GM23338 (cell line): ENCODE data around the gene VDR. TPM values are rescaled to one million over a fixed set of nuclear protein-coding genes. Genes with fewer than 3 reads are reported as not detected.

ENCODE experiments used
- ATAC-seq: fragments of 200-7000 bp; cut with Tn5 transposase; 3 replicates; pipeline ENCODE4 v1.9.1; 2020
- DNase-seq: peaks from one replicate; pipeline ENCODE4 v3.0.0-alpha.2; 2015; ENCODE audit warnings: low spot score
- H2AFZ ChIP-seq: fragments of 200-600 bp; sonication (generic); 2 replicates; pipeline ENCODE4 v1.8.0; 2016; ENCODE audit warnings: antibody characterized with exemption, mild to moderate bottlenecking, moderate library complexity
- H3F3A ChIP-seq: fragments of 200-600 bp; sonication (generic); replicated peaks from 2 replicates; pipeline ENCODE4 v1.8.0; 2017; ENCODE audit warnings: antibody characterized with exemption, mixed run types, low read depth
- H3K27ac ChIP-seq: fragments of 200-600 bp; sonication (generic); 2 replicates; pipeline ENCODE4 v1.6.1; 2016; ENCODE audit warnings: low read depth
- H3K27me3 ChIP-seq: fragments of 200-600 bp; sonication (generic); 2 replicates; pipeline ENCODE4 v1.8.0; 2016; ENCODE audit warnings: mild to moderate bottlenecking, mixed run types, moderate library complexity; ENCODE audit not compliant: insufficient read depth
- H3K36me3 ChIP-seq: fragments of 200-600 bp; sonication (generic); 2 replicates; pipeline ENCODE4 v1.8.0; 2016; ENCODE audit warnings: mild to moderate bottlenecking; ENCODE audit not compliant: insufficient read depth
- H3K4me1 ChIP-seq: fragments of 200-600 bp; sonication (generic); 2 replicates; pipeline ENCODE4 v1.8.0; 2016; ENCODE audit warnings: mild to moderate bottlenecking, moderate library complexity; ENCODE audit not compliant: insufficient read depth
- H3K4me2 ChIP-seq: fragments of 200-600 bp; sonication (generic); 2 replicates; pipeline ENCODE4 v1.7.1; 2017; ENCODE audit warnings: mixed run types
- H3K4me3 ChIP-seq: fragments of 200-600 bp; sonication (generic); 2 replicates; pipeline ENCODE4 v1.6.1; 2016; ENCODE audit warnings: mixed run types
- H3K79me2 ChIP-seq: fragments of 200-600 bp; sonication (generic); replicated peaks from 2 replicates; pipeline ENCODE4 v1.8.0; 2017; ENCODE audit warnings: mild to moderate bottlenecking; ENCODE audit not compliant: insufficient read depth
- H3K9me2 ChIP-seq: fragments of 200-600 bp; sonication (generic); 2 replicates; pipeline ENCODE4 v1.8.0; 2017; ENCODE audit not compliant: insufficient read depth
- H4K20me1 ChIP-seq: fragments of 200-600 bp; sonication (generic); replicated peaks from 2 replicates; pipeline ENCODE4 v1.8.0; 2017; ENCODE audit warnings: mild to moderate bottlenecking; ENCODE audit not compliant: insufficient read depth
- H3K27ac Mint-ChIP-seq: 2 replicates; pipeline ENCODE4 v1.8.0; 2020; ENCODE audit warnings: inconsistent platforms, mild to moderate bottlenecking, moderate library complexity, mixed read lengths
- H3K27me3 Mint-ChIP-seq: 3 replicates; pipeline ENCODE4 v1.8.0; 2022; ENCODE audit warnings: low read depth, mild to moderate bottlenecking, moderate library complexity, mixed read lengths, inconsistent platforms; ENCODE audit not compliant: insufficient read depth, poor library complexity
- H3K36me3 Mint-ChIP-seq: 3 replicates; pipeline ENCODE4 v1.8.0; 2021; ENCODE audit warnings: low read depth, mild to moderate bottlenecking, inconsistent platforms, moderate library complexity, mixed read lengths
- H3K4me1 Mint-ChIP-seq: 3 replicates; pipeline ENCODE4 v1.8.0; 2020; ENCODE audit warnings: mild to moderate bottlenecking, inconsistent platforms, mixed read lengths
- H3K4me3 Mint-ChIP-seq: 3 replicates; pipeline ENCODE4 v1.8.0; 2021; ENCODE audit warnings: moderate library complexity, mild to moderate bottlenecking, inconsistent platforms, mixed read lengths
- H3K9me3 Mint-ChIP-seq: 3 replicates; pipeline ENCODE4 v1.8.0; 2020; ENCODE audit warnings: moderate library complexity, mild to moderate bottlenecking, inconsistent platforms, mixed read lengths
- CREB1 ChIP-seq: fragments of 250-450 bp; sonication (Bioruptor Pico); IDR thresholded peaks from 2 replicates; pipeline ENCODE4 v1.5.0; 2020; ENCODE audit warnings: low read depth, mild to moderate bottlenecking, moderate library complexity
- ETS1 ChIP-seq: IDR thresholded peaks from 2 replicates; pipeline ENCODE4 v1.6.1; 2016; ENCODE audit warnings: antibody characterized with exemption
- POLR2AphosphoS5 ChIP-seq: IDR thresholded peaks from 2 replicates; pipeline ENCODE4 v1.6.1; 2016; ENCODE audit warnings: antibody characterized with exemption, low read depth
- REST ChIP-seq: IDR thresholded peaks from one replicate; pipeline ENCODE4 v1.6.1; 2018; ENCODE audit warnings: antibody characterized with exemption; ENCODE audit not compliant: unreplicated experiment
- ZNF114 ChIP-seq: fragments of 250-450 bp; sonication (Bioruptor Pico); IDR thresholded peaks from 2 replicates; pipeline ENCODE4 v1.5.0; 2020; ENCODE audit warnings: mild to moderate bottlenecking, moderate library complexity
- ZNF331 ChIP-seq: fragments of 250-450 bp; sonication (Bioruptor Pico); IDR thresholded peaks from 2 replicates; pipeline ENCODE4 v1.5.0; 2020; ENCODE audit warnings: low read depth, mild to moderate bottlenecking, moderate library complexity
- ZNF462 ChIP-seq: fragments of 250-450 bp; sonication (Bioruptor Pico); IDR thresholded peaks from 2 replicates; pipeline ENCODE4 v1.5.0; 2020; ENCODE audit warnings: mild to moderate bottlenecking, moderate library complexity
- polyA plus RNA-seq: library from polyadenylated mRNA; unstranded; fragments of >200 nt; fragmentation: Nextera tagmentation; extraction: Ambion mirVana; gene quantifications from 2 replicates; pipeline ENCODE4 v1.2.1, GENCODE V29; 2016
- total RNA-seq: library from RNA; depleted of rRNA; stranded (reverse); fragments of >200 nt; shearing (Covaris generic); gene quantifications from 2 replicates; pipeline ENCODE4 v1.2.3, GENCODE V29; 2014

The VDR gene
- total and polyA plus RNA-seq, 2 experiments from 2014 or later: 0.37 to 1.4 TPM

GRCh38 chr12:47863985-47864384 lies 40.8 kb downstream of the VDR start:
- TF ChIP-seq CREB1 (CRISPR knock-in tag): no peak
- TF ChIP-seq ZNF114 (CRISPR knock-in tag): no peak
- no peak for TF ChIP-seq ZNF331 (CRISPR knock-in tag)
- no peak for TF ChIP-seq REST
- no peak for TF ChIP-seq ETS1
- no peak for TF ChIP-seq POLR2AphosphoS5
- no peak for TF ChIP-seq ZNF462 (CRISPR knock-in tag)
- no peaks in the 10 kb centered on the region for H3K36me3 Mint-ChIP-seq

More at GRCh38 chr12:47863985-47864384, 40.8 kb downstream of the VDR start:
- no peak overlapping the region for H3K27ac ChIP-seq
- no peaks in the 10 kb centered on the region; the same call in 2 of the 3 replicates for H3K9me3 Mint-ChIP-seq
- H3K79me2 ChIP-seq: no peaks in the 10 kb centered on the region
- H3K36me3 ChIP-seq: no peaks in the 10 kb centered on the region
- H3K4me3 ChIP-seq: no peak overlapping the region
- DNase-seq: no peak
- no peak overlapping the region for H3K4me3 Mint-ChIP-seq
- H3K9me2 ChIP-seq: 0 out of 2 replicates have a peak, but pooled peaks cover 3% of the 10 kb centered on the region
- H3K4me1 ChIP-seq: no peaks in the 10 kb centered on the region
- H3F3A ChIP-seq: no peaks in the 10 kb centered on the region
- no peak overlapping the region for H3K4me2 ChIP-seq
- H3K27me3 Mint-ChIP-seq: peaks cover 4% of the 10 kb centered on the region
- no peak overlapping the region for H3K27ac Mint-ChIP-seq
- H4K20me1 ChIP-seq: no peaks in the 10 kb centered on the region; the same call in 1 of the 2 replicates
- ATAC-seq: no peak
- H3K4me1 Mint-ChIP-seq: no peaks in the 10 kb centered on the region
- H3K27me3 ChIP-seq: no peaks in the 10 kb centered on the region
- no peak overlapping the region for H2AFZ ChIP-seq
